H9 (cell line): ENCODE measurements around the gene GNE. TPM values are rescaled to one million over a fixed set of nuclear protein-coding genes. Genes with fewer than 3 reads are reported as not detected.

ENCODE experiments used
- DNase-seq: peaks from one replicate; pipeline ENCODE4 v3.0.0-alpha.2; 2017
- H2AFZ ChIP-seq: one replicate; pipeline ENCODE4 v1.6.1; 2013; ENCODE audit warnings: mild to moderate bottlenecking, low read length, control low read depth, moderate library complexity
- H2AK5ac ChIP-seq: 2 replicates; pipeline ENCODE4 v1.6.1; 2013; ENCODE audit warnings: low read length, control low read depth, mixed read lengths; ENCODE audit not compliant: insufficient read length
- H2BK120ac ChIP-seq: one replicate; pipeline ENCODE4 v1.6.1; 2013; ENCODE audit warnings: low read depth, mild to moderate bottlenecking, low read length, control low read depth, inconsistent platforms; ENCODE audit not compliant: poor library complexity, severe bottlenecking
- H2BK12ac ChIP-seq: 2 replicates; pipeline ENCODE4 v1.6.1; 2013; ENCODE audit warnings: low read length, control low read depth, mixed read lengths, low read depth; ENCODE audit not compliant: insufficient read length
- H2BK15ac ChIP-seq: 2 replicates; pipeline ENCODE4 v1.6.1; 2013; ENCODE audit warnings: low read depth, low read length, control low read depth
- H2BK20ac ChIP-seq: one replicate; pipeline ENCODE4 v1.6.1; 2013; ENCODE audit warnings: low read depth, mild to moderate bottlenecking, low read length, control low read depth, inconsistent platforms; ENCODE audit not compliant: poor library complexity, severe bottlenecking
- H2BK5ac ChIP-seq: 2 replicates; pipeline ENCODE4 v1.6.1; 2013; ENCODE audit warnings: low read length, control low read depth, mixed read lengths; ENCODE audit not compliant: insufficient read length
- H3K14ac ChIP-seq: 2 replicates; pipeline ENCODE4 v1.6.1; 2013; ENCODE audit warnings: low read length, control low read depth; ENCODE audit not compliant: insufficient read depth
- H3K18ac ChIP-seq: 2 replicates; pipeline ENCODE4 v1.6.1; 2013; ENCODE audit warnings: low read depth, mild to moderate bottlenecking, mixed read lengths, low read length, control low read depth; ENCODE audit not compliant: insufficient read length
- H3K23ac ChIP-seq: 2 replicates; pipeline ENCODE4 v1.6.1; 2013; ENCODE audit warnings: low read length, control low read depth, mixed read lengths, low read depth; ENCODE audit not compliant: insufficient read length
- H3K23me2 ChIP-seq: 2 replicates; pipeline ENCODE4 v1.6.1; 2013; ENCODE audit warnings: low read depth, mild to moderate bottlenecking, mixed read lengths, low read length, control low read depth; ENCODE audit not compliant: insufficient read length, poor library complexity, severe bottlenecking
- H3K27ac ChIP-seq: 2 replicates; pipeline ENCODE4 v1.5.1; 2013; ENCODE audit warnings: low read length, control low read depth, mixed read lengths, low read depth; ENCODE audit not compliant: insufficient read length
- H3K27me3 ChIP-seq: 2 replicates; pipeline ENCODE4 v1.6.1; 2013; ENCODE audit warnings: low read length, control low read depth, inconsistent platforms; ENCODE audit not compliant: insufficient read depth
- H3K4ac ChIP-seq: 2 replicates; pipeline ENCODE4 v1.6.1; 2013; ENCODE audit warnings: low read depth, mild to moderate bottlenecking, control low read depth, inconsistent platforms, low read length, moderate library complexity
- H3K4me1 ChIP-seq: 2 replicates; pipeline ENCODE4 v1.6.1; 2013; ENCODE audit warnings: low read length, control low read depth, inconsistent platforms; ENCODE audit not compliant: insufficient read depth
- H3K4me2 ChIP-seq: 2 replicates; pipeline ENCODE4 v1.6.1; 2013; ENCODE audit warnings: low read length, control low read depth, mixed read lengths; ENCODE audit not compliant: insufficient read length, insufficient read depth
- H3K56ac ChIP-seq: 2 replicates; pipeline ENCODE4 v1.6.1; 2013; ENCODE audit warnings: low read depth, mild to moderate bottlenecking, mixed read lengths, low read length, control low read depth; ENCODE audit not compliant: insufficient read length
- H3K79me1 ChIP-seq: 2 replicates; pipeline ENCODE4 v1.6.1; 2013; ENCODE audit warnings: low read depth, mild to moderate bottlenecking, moderate library complexity, low read length, control low read depth, inconsistent platforms; ENCODE audit not compliant: insufficient read depth, poor library complexity, severe bottlenecking
- H3K79me2 ChIP-seq: 2 replicates; pipeline ENCODE4 v1.6.1; 2013; ENCODE audit warnings: low read length, control low read depth, inconsistent platforms; ENCODE audit not compliant: insufficient read depth
- H3K9ac ChIP-seq: 2 replicates; pipeline ENCODE4 v1.6.1; 2013; ENCODE audit warnings: low read length, control low read depth, mixed read lengths; ENCODE audit not compliant: insufficient read length; ENCODE audit errors: extremely low read depth
- H3K9me3 ChIP-seq: one replicate; pipeline ENCODE4 v1.6.1; 2013; ENCODE audit warnings: low read depth, low read length, inconsistent platforms; ENCODE audit not compliant: control insufficient read depth
- H3T11ph ChIP-seq: one replicate; pipeline ENCODE4 v1.6.1; 2013; ENCODE audit warnings: mild to moderate bottlenecking, low read length, control low read depth, inconsistent platforms
- H4K20me1 ChIP-seq: one replicate; pipeline ENCODE4 v1.6.1; 2013; ENCODE audit not compliant: control insufficient read depth, insufficient read length, insufficient read depth
- H4K5ac ChIP-seq: 2 replicates; pipeline ENCODE4 v1.6.1; 2013; ENCODE audit warnings: low read depth, mild to moderate bottlenecking, mixed read lengths, low read length, control low read depth; ENCODE audit not compliant: insufficient read length
- H4K8ac ChIP-seq: replicated peaks from 2 replicates; pipeline ENCODE4 v1.6.1; 2013; ENCODE audit warnings: low read length, control low read depth, mixed read lengths, low read depth; ENCODE audit not compliant: insufficient read length
- H4K91ac ChIP-seq: 2 replicates; pipeline ENCODE4 v1.6.1; 2013; ENCODE audit warnings: low read depth, mild to moderate bottlenecking, moderate library complexity, mixed read lengths, low read length, control low read depth; ENCODE audit not compliant: insufficient read length
- H3K27ac Mint-ChIP-seq, 3 experiments: 2 replicates in 2 of 3; 3 replicates in 1 of 3; pipeline ENCODE4 v1.8.0; 2020 to 2021; ENCODE audit warnings: mixed read lengths in 3 of 3, mild to moderate bottlenecking in 1 of 3, moderate library complexity in 1 of 3
- H3K27me3 Mint-ChIP-seq: 2 replicates; pipeline ENCODE4 v1.8.0; 2021; ENCODE audit warnings: low read depth, mild to moderate bottlenecking, moderate library complexity, mixed read lengths
- H3K36me3 Mint-ChIP-seq, 3 experiments: 2 replicates in 2 of 3; 3 replicates in 1 of 3; pipeline ENCODE4 v1.8.0; 2020 to 2021; ENCODE audit warnings: low read depth in 3 of 3, mixed read lengths in 3 of 3; ENCODE audit not compliant: insufficient read depth in 1 of 3
- H3K4me1 Mint-ChIP-seq, 2 experiments: 2 replicates each; pipeline ENCODE4 v1.8.0; 2020; ENCODE audit warnings: mixed read lengths in 2 of 2
- H3K4me3 Mint-ChIP-seq, 2 experiments: 2 replicates in 1 of 2; 3 replicates in 1 of 2; pipeline ENCODE4 v1.8.0; 2020 to 2021; ENCODE audit warnings: mild to moderate bottlenecking in 2 of 2, mixed read lengths in 2 of 2, moderate library complexity in 1 of 2
- H3K9me3 Mint-ChIP-seq, 2 experiments: 2 replicates in 1 of 2; 3 replicates in 1 of 2; pipeline ENCODE4 v1.8.0; 2020; ENCODE audit warnings: mild to moderate bottlenecking in 2 of 2, mixed read lengths in 2 of 2, moderate library complexity in 1 of 2
- WGBS: extraction: QIAGEN DNeasy Blood & Tissue Kit; methylation state at CpG from one replicate; pipeline ENCODE4 v1.1.7; 2013; ENCODE audit warnings: missing lambda C conversion rate, low lambda C conversion rate, mixed read lengths; ENCODE audit not compliant: insufficient read length; ENCODE audit errors: extremely low coverage; 5-methylcytosine and 5-hydroxymethylcytosine counted together
- total RNA-seq: library from RNA; stranded (reverse); gene quantifications from 2 replicates; pipeline ENCODE4 v1.2.1, GENCODE V29; 2021
- TF ChIP-seq, protein P1 (sequence below): fragments of 200-600 bp; sonication (generic); conservative IDR thresholded peaks from 3 replicates; pipeline ENCODE4 v1.8.0; 2021; ENCODE audit warnings: antibody characterized with exemption, mild to moderate bottlenecking

GNE gene
- total RNA-seq, 1 experiment from 2014 or later: 6.3 TPM

DNA sequence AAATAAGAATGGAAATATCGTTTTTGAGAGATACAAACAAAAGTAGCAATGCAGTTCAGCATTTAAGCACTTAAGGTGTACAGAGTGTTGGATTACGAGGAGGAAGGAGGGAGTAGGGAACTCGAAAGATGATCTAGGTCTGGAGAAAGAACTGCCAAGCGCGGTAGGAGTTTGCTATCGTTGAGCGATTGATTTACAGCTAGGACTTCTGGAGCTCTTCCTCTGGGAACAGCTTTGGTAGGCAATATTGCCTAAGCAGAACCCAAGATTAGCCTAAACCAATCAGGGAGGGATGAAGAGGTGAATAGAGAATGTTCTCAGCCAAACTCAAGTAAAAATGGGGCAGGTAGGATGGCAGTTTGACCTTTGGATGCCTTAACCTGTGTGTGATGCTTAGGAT lies 66.6 kb downstream of the GNE start:
- peak overlapping the region; percentile 74 to 96 (median 91); a peak in 5 of 7 replicates for H3K27ac Mint-ChIP-seq
- Histone ChIP-seq H3K79me2 (peaks cover 37% of the 10 kb centered on the region), H3K9me3 (no peaks in the 10 kb centered on the region), H3T11ph (no peak overlapping the region), H2BK5ac (no peak overlapping the region), H2BK20ac (no peak overlapping the region), H4K91ac (no peak overlapping the region), H3K4me2 (peak overlapping the region; percentile 95), H3K79me1 (peaks cover 11% of the 10 kb centered on the region), H3K9ac (peak overlapping the region; percentile 91), H3K4me1 (peaks cover 6% of the 10 kb centered on the region; the same call in 1 of the 2 replicates), H3K18ac (no peak overlapping the region), H2BK120ac (no peak overlapping the region), H2AK5ac (no peak overlapping the region), H3K4ac (no peak overlapping the region), H3K56ac (no peak overlapping the region), H3K23ac (no peak overlapping the region), H2AFZ (no peak overlapping the region), H4K8ac (no peak overlapping the region), H4K5ac (no peak overlapping the region), H3K23me2 (peaks cover 10% of the 10 kb centered on the region), H2BK15ac (no peak overlapping the region), H2BK12ac (no peak overlapping the region), H4K20me1 (no peaks in the 10 kb centered on the region), H3K27me3 (no peaks in the 10 kb centered on the region), H3K27ac (no peak overlapping the region), H3K14ac (no peak overlapping the region)
- peaks cover 6 to 12% (median 11%) of the 10 kb centered on the region in 3 experiments; a peak in 6 of 7 replicates for H3K36me3 Mint-ChIP-seq
- H3K4me3 Mint-ChIP-seq: peak overlapping the region; percentile 94 to 96
- WGBS: no CpG with 5 or more reads among the region's 7 CpGs
- TF ChIP-seq, protein P1, sequence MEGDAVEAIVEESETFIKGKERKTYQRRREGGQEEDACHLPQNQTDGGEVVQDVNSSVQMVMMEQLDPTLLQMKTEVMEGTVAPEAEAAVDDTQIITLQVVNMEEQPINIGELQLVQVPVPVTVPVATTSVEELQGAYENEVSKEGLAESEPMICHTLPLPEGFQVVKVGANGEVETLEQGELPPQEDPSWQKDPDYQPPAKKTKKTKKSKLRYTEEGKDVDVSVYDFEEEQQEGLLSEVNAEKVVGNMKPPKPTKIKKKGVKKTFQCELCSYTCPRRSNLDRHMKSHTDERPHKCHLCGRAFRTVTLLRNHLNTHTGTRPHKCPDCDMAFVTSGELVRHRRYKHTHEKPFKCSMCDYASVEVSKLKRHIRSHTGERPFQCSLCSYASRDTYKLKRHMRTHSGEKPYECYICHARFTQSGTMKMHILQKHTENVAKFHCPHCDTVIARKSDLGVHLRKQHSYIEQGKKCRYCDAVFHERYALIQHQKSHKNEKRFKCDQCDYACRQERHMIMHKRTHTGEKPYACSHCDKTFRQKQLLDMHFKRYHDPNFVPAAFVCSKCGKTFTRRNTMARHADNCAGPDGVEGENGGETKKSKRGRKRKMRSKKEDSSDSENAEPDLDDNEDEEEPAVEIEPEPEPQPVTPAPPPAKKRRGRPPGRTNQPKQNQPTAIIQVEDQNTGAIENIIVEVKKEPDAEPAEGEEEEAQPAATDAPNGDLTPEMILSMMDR: no peak
- DNase-seq: no peak
- no peaks in the 10 kb centered on the region for H3K9me3 Mint-ChIP-seq
- peaks cover 23 to 26% of the 10 kb centered on the region in 2 experiments for H3K4me1 Mint-ChIP-seq
- H3K27me3 Mint-ChIP-seq: peaks cover 10% of the 10 kb centered on the region
